ENCODE data around the gene BRIP1. TPM values are rescaled to one million over a fixed set of nuclear protein-coding genes. Genes with fewer than 3 reads are reported as not detected.
A peak's percentile ranks its signal among the peaks of the same experiment; 100 is the strongest.

BRIP1 gene
- total and polyA plus RNA-seq, 9 of the 15 experiments (the other 6 are each of a cell fraction or from before 2014, with no cell fraction given): 2.4 to 17.5 (median 11.2) TPM

DNA sequence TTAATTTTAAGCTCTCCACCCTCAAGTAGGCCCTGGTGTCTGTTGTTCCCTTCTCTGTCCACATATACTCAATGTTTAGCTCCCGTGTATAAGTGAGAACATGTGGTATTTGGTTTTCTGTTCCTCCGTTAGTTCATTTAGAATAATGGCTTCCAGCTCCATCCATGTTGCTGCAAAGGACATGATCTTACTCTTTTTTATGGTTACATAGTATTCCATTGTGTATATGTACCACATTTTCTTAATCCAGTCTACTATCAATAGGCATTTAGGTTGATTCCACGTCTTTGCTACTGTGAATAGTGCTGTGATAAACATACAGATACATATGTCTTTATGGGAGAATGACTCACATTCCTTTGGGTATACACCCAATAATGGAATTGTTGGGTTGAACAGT is 160.9 kb downstream of the BRIP1 start:
- Histone ChIP-seq H3K27me3 (ENCODE audit: control insufficient read depth in 2 of 2, insufficient read depth in 2 of 2, low read length in 2 of 2) (no peaks in the 10 kb centered on the region), H3K9me3 (replicated peaks; ENCODE audit: control insufficient read depth, insufficient read depth, low read depth, low read length) (0 out of 2 replicates have a peak, but pooled peaks cover 5% of the 10 kb centered on the region), H3K4me3 (no peak overlapping the region), H2AFZ (ENCODE audit: low read depth, low read length) (no peak overlapping the region), H3K36me3 (ENCODE audit: control insufficient read depth, insufficient read depth, low read length) (no peaks in the 10 kb centered on the region), H3K4me2 (ENCODE audit: insufficient read depth, low read length) (no peak overlapping the region), H3K79me2 (ENCODE audit: control insufficient read depth, insufficient read depth, low read length) (no peaks in the 10 kb centered on the region), H3K9ac (ENCODE audit: insufficient read depth in 1 of 2, low read depth in 2 of 2, low read length in 2 of 2) (no peak overlapping the region), H3K27ac (ENCODE audit: extremely low read depth, low read depth, low read length) (no peak overlapping the region), H3K9me1 (ENCODE audit: control insufficient read depth, insufficient read depth, low read length) (no peaks in the 10 kb centered on the region), H4K20me1 (replicated peaks; ENCODE audit: control insufficient read depth, insufficient read depth, low read length) (no peaks in the 10 kb centered on the region), H3K4me1 (replicated peaks in 1 of 2; ENCODE audit: control insufficient read depth in 2 of 2, insufficient read depth in 2 of 2, low read length in 2 of 2) (no peaks in the 10 kb centered on the region)
- no TSS peak for BruUV-seq (replicated peaks)
- DNase-seq (ENCODE audit: extremely low read depth in 1 of 4, low spot score in 3 of 4) (no peak), ATAC-seq (no peak), FAIRE-seq (no peak)
- in situ Hi-C loops (cut with MboI): no loop called here
- TF ChIP-seq, protein P1, sequence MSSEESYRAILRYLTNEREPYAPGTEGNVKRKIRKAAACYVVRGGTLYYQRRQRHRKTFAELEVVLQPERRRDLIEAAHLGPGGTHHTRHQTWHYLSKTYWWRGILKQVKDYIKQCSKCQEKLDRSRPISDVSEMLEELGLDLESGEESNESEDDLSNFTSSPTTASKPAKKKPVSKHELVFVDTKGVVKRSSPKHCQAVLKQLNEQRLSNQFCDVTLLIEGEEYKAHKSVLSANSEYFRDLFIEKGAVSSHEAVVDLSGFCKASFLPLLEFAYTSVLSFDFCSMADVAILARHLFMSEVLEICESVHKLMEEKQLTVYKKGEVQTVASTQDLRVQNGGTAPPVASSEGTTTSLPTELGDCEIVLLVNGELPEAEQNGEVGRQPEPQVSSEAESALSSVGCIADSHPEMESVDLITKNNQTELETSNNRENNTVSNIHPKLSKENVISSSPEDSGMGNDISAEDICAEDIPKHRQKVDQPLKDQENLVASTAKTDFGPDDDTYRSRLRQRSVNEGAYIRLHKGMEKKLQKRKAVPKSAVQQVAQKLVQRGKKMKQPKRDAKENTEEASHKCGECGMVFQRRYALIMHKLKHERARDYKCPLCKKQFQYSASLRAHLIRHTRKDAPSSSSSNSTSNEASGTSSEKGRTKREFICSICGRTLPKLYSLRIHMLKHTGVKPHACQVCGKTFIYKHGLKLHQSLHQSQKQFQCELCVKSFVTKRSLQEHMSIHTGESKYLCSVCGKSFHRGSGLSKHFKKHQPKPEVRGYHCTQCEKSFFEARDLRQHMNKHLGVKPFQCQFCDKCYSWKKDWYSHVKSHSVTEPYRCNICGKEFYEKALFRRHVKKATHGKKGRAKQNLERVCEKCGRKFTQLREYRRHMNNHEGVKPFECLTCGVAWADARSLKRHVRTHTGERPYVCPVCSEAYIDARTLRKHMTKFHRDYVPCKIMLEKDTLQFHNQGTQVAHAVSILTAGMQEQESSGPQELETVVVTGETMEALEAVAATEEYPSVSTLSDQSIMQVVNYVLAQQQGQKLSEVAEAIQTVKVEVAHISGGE (CRISPR knock-in tag; IDR thresholded peaks at IDR 0.05): peak in 1 of 3 experiments; percentile 85; a peak in 2 of 6 replicates
- TF ChIP-seq MTA1 (IDR thresholded peaks at IDR 0.05; ENCODE audit: borderline replicate concordance): no peak
- ChIA-PET POLR2A (no interaction called here), CTCF (ENCODE audit: low intra/inter-chr PET ratio) (no interaction called here)
- intact Hi-C loops (cut with micrococcal nuclease): no loop called here
- 80% methylated on average over 3 of the region's 3 CpGs for WGBS (ENCODE audit: insufficient coverage, low coverage, missing lambda C conversion rate)
